Measurements from ENCODE around the gene OR2H2. TPM values are rescaled to one million over a fixed set of nuclear protein-coding genes. Genes with fewer than 3 reads are reported as not detected.

OR2H2 gene
- total RNA-seq, 1 donor from 2014 or later = not detected

GRCh38 chr6:29597184-29597583, 12.3 kb downstream of the OR2H2 start:
- H3K9me3 Mint-ChIP-seq (ENCODE audit: unreplicated experiment) = no peaks in the 10 kb centered on the region
- no peak for DNase-seq (ENCODE audit: low read depth)
- Histone ChIP-seq H3K36me3 (ENCODE audit: insufficient read depth, low read length) (peaks cover 7% of the 10 kb centered on the region), H3K79me2 (ENCODE audit: insufficient read depth, low read length) (no peaks in the 10 kb centered on the region), H3K4me2 (ENCODE audit: low read length) (no peak overlapping the region), H2AFZ (ENCODE audit: low read depth, low read length) (no peak overlapping the region), H3K9me3 (ENCODE audit: insufficient read depth, low read depth, low read length) (no peaks in the 10 kb centered on the region), H3K9ac (ENCODE audit: low read length) (no peak overlapping the region), H3K27ac (ENCODE audit: low read depth, low read length) (no peak overlapping the region), H3K4me3 (ENCODE audit: insufficient read depth, low read depth, low read length) (no peak overlapping the region), H4K20me1 (ENCODE audit: insufficient read depth, low read length) (no peaks in the 10 kb centered on the region), H3K27me3 (ENCODE audit: insufficient read depth, low read length) (no peaks in the 10 kb centered on the region), H3K4me1 (ENCODE audit: insufficient read depth, low read length) (no peaks in the 10 kb centered on the region)
- H3K27me3 Mint-ChIP-seq (ENCODE audit: low read depth, unreplicated experiment) = no peaks in the 10 kb centered on the region
- peaks cover 6% of the 10 kb centered on the region for H3K36me3 Mint-ChIP-seq (ENCODE audit: low read depth, unreplicated experiment)
- peaks cover 6% of the 10 kb centered on the region for H3K4me1 Mint-ChIP-seq (ENCODE audit: low read depth, unreplicated experiment)
- H3K4me3 Mint-ChIP-seq (ENCODE audit: unreplicated experiment) = no peak overlapping the region
- H3K27ac Mint-ChIP-seq (ENCODE audit: unreplicated experiment) = no peak overlapping the region
- no peak for TF ChIP-seq CTCF (IDR thresholded peaks at IDR 0.05; ENCODE audit: insufficient read depth, low read depth, low read length)
- no peak for FAIRE-seq

- no peak overlapping the region for H3K9ac ChIP-seq (ENCODE audit: low read length)
- Mint-ChIP-seq H3K9me3 (ENCODE audit: unreplicated experiment) (no peaks in the 10 kb centered on the region), H3K4me1 (ENCODE audit: low read depth, unreplicated experiment) (peaks cover 3% of the 10 kb centered on the region), H3K4me3 (ENCODE audit: unreplicated experiment) (no peak overlapping the region), H3K27me3 (ENCODE audit: low read depth, unreplicated experiment) (no peaks in the 10 kb centered on the region), H3K27ac (ENCODE audit: unreplicated experiment) (no peak overlapping the region), H3K36me3 (ENCODE audit: low read depth, unreplicated experiment) (peaks cover 9% of the 10 kb centered on the region)
- H3K4me1 ChIP-seq (ENCODE audit: insufficient read depth, low read length) = no peaks in the 10 kb centered on the region
- no peak for DNase-seq (ENCODE audit: low read depth)
- no peak overlapping the region for H3K4me2 ChIP-seq (ENCODE audit: low read length)
- peaks cover 17% of the 10 kb centered on the region for H3K36me3 ChIP-seq (ENCODE audit: insufficient read depth, low read length)
- H3K9me3 ChIP-seq (ENCODE audit: insufficient read depth, low read depth, low read length) = no peaks in the 10 kb centered on the region
- H3K4me3 ChIP-seq (ENCODE audit: insufficient read depth, low read depth, low read length) = no peak overlapping the region
- no peak overlapping the region for H2AFZ ChIP-seq (ENCODE audit: low read depth, low read length)
- no peaks in the 10 kb centered on the region for H3K79me2 ChIP-seq (ENCODE audit: insufficient read depth, low read length)
- TF ChIP-seq CTCF (IDR thresholded peaks at IDR 0.05; ENCODE audit: insufficient read depth, low read depth, low read length) (no peak), EZH2 (IDR thresholded peaks at IDR 0.05; ENCODE audit: insufficient read depth, low read length) (no peak)
- no peak for FAIRE-seq
- H4K20me1 ChIP-seq (ENCODE audit: insufficient read depth, low read length) = peaks cover 5% of the 10 kb centered on the region
- H3K27me3 ChIP-seq (ENCODE audit: insufficient read depth, low read length) = no peaks in the 10 kb centered on the region
- no peak overlapping the region for H3K27ac ChIP-seq (ENCODE audit: low read depth, low read length)
Observed at GRCh38 chr6:29598172-29598747, 13.3 kb downstream of the OR2H2 start.

GRCh38 chr6:29602564-29603361, 17.8 kb downstream of the OR2H2 start:
- no peaks in the 10 kb centered on the region for H3K27me3 ChIP-seq (ENCODE audit: insufficient read depth, low read length)
- no peak overlapping the region for H3K27ac ChIP-seq (ENCODE audit: low read depth, low read length)
- no peaks in the 10 kb centered on the region for H3K9me3 Mint-ChIP-seq (ENCODE audit: unreplicated experiment)
- H3K9ac ChIP-seq (ENCODE audit: low read length) = no peak overlapping the region
- H3K4me3 Mint-ChIP-seq (ENCODE audit: unreplicated experiment) = no peak overlapping the region
- H3K36me3 ChIP-seq (ENCODE audit: insufficient read depth, low read length) = peaks cover 36% of the 10 kb centered on the region
- H3K4me1 Mint-ChIP-seq (ENCODE audit: low read depth, unreplicated experiment) = peaks cover 2% of the 10 kb centered on the region
- H3K27me3 Mint-ChIP-seq (ENCODE audit: low read depth, unreplicated experiment) = no peaks in the 10 kb centered on the region
- FAIRE-seq (no peak), DNase-seq (ENCODE audit: low read depth) (peak; percentile 6)
- H3K9me3 ChIP-seq (ENCODE audit: insufficient read depth, low read depth, low read length) = no peaks in the 10 kb centered on the region
- no peaks in the 10 kb centered on the region for H3K79me2 ChIP-seq (ENCODE audit: insufficient read depth, low read length)
- H3K36me3 Mint-ChIP-seq (ENCODE audit: low read depth, unreplicated experiment) = peaks cover 41% of the 10 kb centered on the region
- H3K27ac Mint-ChIP-seq (ENCODE audit: unreplicated experiment) = no peak overlapping the region
- peaks cover 5% of the 10 kb centered on the region for H4K20me1 ChIP-seq (ENCODE audit: insufficient read depth, low read length)
- H3K4me2 ChIP-seq (ENCODE audit: low read length) = no peak overlapping the region
- H3K4me3 ChIP-seq (ENCODE audit: insufficient read depth, low read depth, low read length) = no peak overlapping the region
- no peak overlapping the region for H2AFZ ChIP-seq (ENCODE audit: low read depth, low read length)
- no peaks in the 10 kb centered on the region for H3K4me1 ChIP-seq (ENCODE audit: insufficient read depth, low read length)
- TF ChIP-seq CTCF (IDR thresholded peaks at IDR 0.05; ENCODE audit: insufficient read depth, low read depth, low read length) (peak; percentile 23), EZH2 (IDR thresholded peaks at IDR 0.05; ENCODE audit: insufficient read depth, low read length) (no peak)
